Fibroblast of upper back skin (primary cell): ENCODE data around the gene FLNB.

Source experiments
- DNase-seq: peaks from one replicate; pipeline ENCODE4 v3.0.0-alpha.2; 2013

FLNB gene

DNA sequence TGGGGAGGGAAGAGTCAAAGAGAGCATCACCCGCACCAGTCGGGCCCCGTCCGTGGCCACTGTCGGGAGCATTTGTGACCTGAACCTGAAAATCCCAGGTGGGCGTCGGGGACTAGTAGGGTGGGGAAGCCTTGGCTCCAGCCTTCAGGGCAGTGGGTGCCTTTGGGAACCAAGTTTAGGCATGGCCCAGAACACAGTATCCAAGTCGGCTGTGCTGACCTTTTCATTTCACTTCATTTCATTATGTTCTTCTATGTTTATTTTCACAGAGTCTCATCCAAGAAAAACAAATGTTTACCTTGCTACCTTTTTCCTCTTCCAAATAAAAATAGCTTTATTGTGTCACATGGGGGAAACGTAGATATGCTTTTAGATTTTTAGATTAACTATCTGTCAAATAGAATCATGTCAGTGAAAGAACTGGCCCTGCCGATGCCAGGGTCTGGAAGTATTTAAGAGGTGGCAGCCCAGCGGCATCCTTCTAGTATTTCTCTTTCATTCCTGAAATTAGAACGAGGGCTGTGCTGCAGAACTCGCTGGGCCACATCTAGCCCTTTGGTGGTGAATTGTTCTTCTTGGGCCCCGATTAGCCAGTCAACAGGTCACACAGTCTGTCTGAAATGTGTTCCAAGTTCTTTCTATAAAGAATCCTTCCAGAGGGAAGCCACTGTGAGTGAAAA is 142.0 kb downstream of the FLNB start:
- DNase-seq: no peak

- DNase-seq: peak; percentile 51
These were observed 142.6 kb downstream of the FLNB start for GRCh38 chr3:58150810-58151199.

GRCh38 chr3:58151637-58152036 is 143.4 kb downstream of the FLNB start:
- DNase-seq: no peak

- DNase-seq: no peak
These were observed 144.2 kb downstream of the FLNB start for GRCh38 chr3:58152225-58153015.

DNA sequence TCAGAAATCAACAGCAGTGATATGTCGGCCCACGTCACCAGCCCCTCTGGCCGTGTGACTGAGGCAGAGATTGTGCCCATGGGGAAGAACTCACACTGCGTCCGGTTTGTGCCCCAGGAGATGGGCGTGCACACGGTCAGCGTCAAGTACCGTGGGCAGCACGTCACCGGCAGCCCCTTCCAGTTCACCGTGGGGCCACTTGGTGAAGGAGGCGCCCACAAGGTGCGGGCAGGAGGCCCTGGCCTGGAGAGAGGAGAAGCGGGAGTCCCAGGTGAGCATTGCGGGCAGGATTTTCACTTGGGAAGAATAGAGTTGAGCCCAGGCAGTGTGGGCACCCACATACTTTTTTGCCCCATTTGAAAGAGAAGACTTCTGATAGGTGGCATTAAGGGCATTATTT is 145.1 kb downstream of the FLNB start:
- no peak for DNase-seq

GRCh38 chr3:58154626-58155449 is 146.6 kb downstream of the FLNB start:
- no peak for DNase-seq

DNA sequence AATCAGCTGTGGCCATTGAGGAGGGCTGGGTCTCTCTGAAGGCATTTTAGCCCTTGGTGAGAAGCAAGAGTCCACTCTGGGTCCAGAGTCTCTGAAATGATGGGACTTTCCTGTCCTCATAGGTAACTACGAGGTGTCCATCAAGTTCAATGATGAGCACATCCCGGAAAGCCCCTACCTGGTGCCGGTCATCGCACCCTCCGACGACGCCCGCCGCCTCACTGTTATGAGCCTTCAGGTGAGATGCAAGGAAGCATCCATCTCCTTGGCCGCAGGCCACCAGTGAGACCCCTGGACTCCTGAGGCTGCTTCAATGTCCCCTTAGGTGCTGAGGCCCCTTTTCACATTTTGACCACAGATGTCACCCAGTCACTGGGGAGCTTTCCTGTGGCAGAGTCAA is 147.6 kb downstream of the FLNB start:
- DNase-seq: no peak

- no peak for DNase-seq
These were observed 149.5 kb downstream of the FLNB start for GRCh38 chr3:58157700-58158099.

GRCh38 chr3:58158442-58159153 is 150.4 kb downstream of the FLNB start:
- DNase-seq: no peak

- no peak for DNase-seq
These were observed 152.2 kb downstream of the FLNB start for GRCh38 chr3:58160399-58160798.

DNA sequence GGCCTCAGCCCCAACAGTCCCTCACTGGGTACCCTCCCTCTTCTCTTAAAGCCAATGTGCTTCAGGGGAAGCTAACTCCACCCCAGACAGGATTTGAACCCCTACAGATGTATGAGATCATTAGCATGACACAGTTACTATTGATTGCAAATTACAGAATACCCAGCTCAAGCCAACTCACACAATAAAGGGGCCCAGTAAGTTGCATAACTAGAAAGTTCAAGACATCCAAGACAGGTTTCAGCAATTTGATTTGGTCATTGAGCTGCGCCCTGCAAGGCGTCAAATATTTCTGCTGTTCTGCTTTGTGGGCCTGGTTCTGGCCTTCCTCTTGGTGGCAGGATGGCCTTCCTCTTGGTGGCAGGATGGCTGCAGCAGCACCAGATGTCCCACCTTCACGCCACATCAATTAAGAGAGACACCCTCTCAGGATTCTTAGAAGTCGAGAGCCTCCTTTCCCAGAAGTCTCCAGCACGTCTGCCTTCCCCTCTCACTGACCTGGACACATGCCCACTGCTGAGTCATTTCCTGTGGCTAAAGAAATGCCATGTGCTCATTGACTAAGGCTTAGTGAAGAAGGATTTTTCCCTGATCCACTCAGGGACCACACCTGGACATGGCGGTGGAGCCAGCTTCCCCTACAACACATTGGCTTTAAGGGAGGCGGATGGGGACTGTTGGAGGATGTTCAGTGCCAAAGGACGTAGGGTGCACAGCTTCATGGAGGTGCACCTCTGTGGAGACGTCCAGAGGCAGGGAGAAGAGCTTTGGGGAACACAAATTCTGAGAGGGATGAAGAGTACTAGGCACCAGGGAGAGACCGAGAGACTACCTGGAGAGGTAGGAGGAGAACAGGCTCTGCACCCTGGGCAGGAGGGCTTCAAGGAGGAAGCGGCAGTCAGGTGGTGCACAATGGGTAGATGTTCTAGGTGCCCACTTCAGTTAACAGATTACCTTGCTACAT is 153.5 kb downstream of the FLNB start:
- peak; percentile 94 for DNase-seq

GRCh38 chr3:58163234-58163633 is 155.0 kb downstream of the FLNB start:
- no peak for DNase-seq

DNA sequence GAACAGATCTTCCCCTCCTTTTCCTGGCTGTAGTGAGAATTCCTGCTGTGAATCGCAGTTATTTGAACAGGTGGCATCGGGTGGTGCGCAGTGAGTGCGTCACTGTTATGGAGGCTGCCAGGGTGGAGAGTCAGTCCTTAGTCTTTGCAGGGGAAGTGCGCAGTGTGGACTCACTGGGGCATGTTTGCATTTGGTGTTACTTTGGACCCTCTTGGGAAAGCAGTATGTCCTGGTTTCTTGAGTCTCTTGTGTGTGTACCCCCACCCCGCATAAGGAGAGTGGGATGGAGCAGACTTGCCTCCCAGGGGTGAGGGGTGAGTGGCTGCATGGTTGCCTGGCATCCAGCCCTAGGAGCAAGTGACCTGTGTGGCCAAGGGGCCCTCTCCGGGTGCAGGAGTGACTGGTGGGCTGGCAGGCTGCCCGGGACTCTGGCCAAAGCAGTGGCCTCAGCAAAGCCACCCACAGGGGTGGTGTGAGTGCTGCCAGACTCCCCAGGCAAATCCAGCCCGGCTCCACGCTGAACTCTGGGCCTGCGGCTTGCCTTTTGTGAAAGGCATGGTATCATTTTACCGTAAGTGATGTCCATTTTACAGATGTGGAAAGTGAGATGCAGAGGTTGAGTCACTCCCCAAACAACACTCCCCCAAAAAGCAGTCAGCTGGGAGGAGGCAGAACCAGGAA is 156.1 kb downstream of the FLNB start:
- DNase-seq: no peak

DNA sequence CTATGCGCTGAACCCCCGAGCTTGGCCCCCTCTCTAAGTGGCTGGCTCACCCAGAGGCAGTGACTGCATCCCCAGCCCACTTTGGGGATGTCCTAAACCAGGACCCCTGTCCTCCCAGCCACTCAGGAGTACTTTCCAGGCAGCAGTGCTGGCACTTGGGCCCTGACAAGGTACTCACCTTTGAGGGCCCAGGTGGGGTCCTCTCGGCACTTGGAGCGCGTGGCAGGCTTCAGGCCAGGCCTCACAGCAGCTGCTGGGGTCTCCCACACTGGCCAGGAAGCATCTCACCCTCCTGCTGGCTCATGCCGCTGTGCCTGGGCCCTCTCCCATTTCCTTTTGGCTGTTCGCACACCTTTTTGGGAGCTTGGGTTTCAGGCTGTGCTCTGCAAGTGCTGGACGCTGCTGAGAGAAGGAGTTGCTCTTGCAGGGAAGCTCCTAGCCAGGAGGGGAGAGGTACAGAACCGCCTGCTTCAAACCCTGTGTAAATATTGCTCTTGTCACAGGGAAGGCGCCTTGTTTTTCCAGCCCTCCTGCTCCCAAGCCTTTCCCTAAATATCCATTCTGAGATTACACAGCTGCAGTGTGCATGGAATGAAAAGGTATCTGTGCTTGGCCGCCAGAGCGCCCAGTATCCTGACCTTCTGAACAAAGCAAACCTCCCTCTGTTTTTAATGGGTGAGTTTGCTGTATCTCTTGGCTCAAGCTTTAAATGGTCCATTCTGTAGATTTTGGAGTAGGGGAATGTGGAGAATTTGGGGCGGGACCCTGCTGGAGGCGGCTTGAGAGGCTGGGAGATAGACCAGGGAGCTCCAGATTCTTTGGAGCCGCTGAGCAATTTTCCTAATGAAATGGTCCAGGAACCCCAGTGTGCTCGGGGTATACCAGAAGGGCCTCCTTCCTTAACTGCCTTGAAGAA is 156.9 kb downstream of the FLNB start:
- DNase-seq: peak; percentile 31

- DNase-seq: peak; percentile 43
These were observed 159.5 kb downstream of the FLNB start for GRCh38 chr3:58167431-58168351.

GRCh38 chr3:58168498-58168897 is 160.3 kb downstream of the FLNB start:
- no peak for DNase-seq

GRCh38 chr3:58169371-58169770 is 161.1 kb downstream of the FLNB start:
- DNase-seq: no peak

DNA sequence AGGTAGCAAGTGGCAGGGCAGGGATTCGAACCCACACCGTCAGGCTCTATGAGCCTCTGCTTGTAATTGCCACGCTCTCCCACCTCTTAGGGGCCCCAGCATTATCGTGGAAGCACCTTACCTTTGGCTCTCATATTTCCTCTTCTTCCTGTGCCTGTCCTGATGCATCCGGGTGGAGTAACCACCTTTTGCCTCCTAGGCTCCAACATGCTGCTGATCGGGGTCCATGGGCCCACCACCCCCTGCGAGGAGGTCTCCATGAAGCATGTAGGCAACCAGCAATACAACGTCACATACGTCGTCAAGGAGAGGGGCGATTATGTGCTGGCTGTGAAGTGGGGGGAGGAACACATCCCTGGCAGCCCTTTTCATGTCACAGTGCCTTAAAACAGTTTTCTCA is 162.2 kb downstream of the FLNB start:
- no peak for DNase-seq

- no peak for DNase-seq
These were observed 162.9 kb downstream of the FLNB start for GRCh38 chr3:58171126-58171525.
